K562 (cell line): Measurements from ENCODE around the gene SAMD4A. TPM values are rescaled to one million over a fixed set of nuclear protein-coding genes. Genes with fewer than 3 reads are reported as not detected.

Experiments
- ATAC-seq: fragments of 200-7000 bp; cut with Tn5 transposase; 3 replicates; pipeline ENCODE4 v1.9.1; 2020; ENCODE audit warnings: moderate library complexity
- BruUV-seq: library from RNA; stranded (reverse); fragments of 400-500 nt; replicated peaks from 2 replicates; lab custom pipeline; 2021; lab: Mats Ljungman, UMichigan
- CTCF ChIA-PET: fragments of 300-600 bp; formaldehyde crosslinking; extraction: SDS; loops from one replicate; lab custom pipeline; 2021; ENCODE audit warnings: low intra/inter-chr PET ratio; lab: Yijun Ruan, JAX
- POLR2A ChIA-PET: fragments of 300-600, 350-650 bp; sonication (Branson Sonifier 250); formaldehyde crosslinking; extraction: SDS; loops from one replicate; lab custom pipeline; 2021; ENCODE audit warnings: antibody characterized with exemption, inconsistent platforms; lab: Yijun Ruan, JAX
- DNase-seq, 4 experiments: peaks; one replicate each; pipeline versions ENCODE4 v3.0.0 to v3.0.0-alpha.2; 2011 to 2018; ENCODE audit warnings: low spot score in 3 of 4, mixed read lengths in 3 of 4; ENCODE audit errors: extremely low read depth in 1 of 4
- FAIRE-seq: peaks from 2 replicates; lab custom pipeline; 2011; peaks lifted over from hg19 to GRCh38; lab: Jason Lieb, UNC
- H2AFZ ChIP-seq: 2 replicates; pipeline ENCODE4 v1.6.0; 2011; ENCODE audit warnings: low read depth, low read length, control low read depth, inconsistent platforms
- H3K27ac ChIP-seq: fragments of 200-600 bp; 3 replicates; pipeline ENCODE4 v1.8.0; 2011; ENCODE audit warnings: low read depth, mild to moderate bottlenecking, control low read depth, inconsistent platforms, low read length, moderate library complexity, mixed read lengths; ENCODE audit errors: extremely low read depth
- H3K27me3 ChIP-seq, 2 experiments: fragments of 300-600 bp in 1 of 2; 2 replicates in 1 of 2; 3 replicates in 1 of 2; pipeline versions ENCODE4 v1.6.0 to v1.8.0; 2011; ENCODE audit warnings: inconsistent platforms in 2 of 2, low read length in 2 of 2, mild to moderate bottlenecking in 1 of 2, mixed read lengths in 1 of 2, moderate library complexity in 1 of 2; ENCODE audit not compliant: control insufficient read depth in 2 of 2, insufficient read depth in 2 of 2
- H3K36me3 ChIP-seq: fragments of 300-600 bp; 3 replicates; pipeline ENCODE4 v1.8.0; 2011; ENCODE audit warnings: mild to moderate bottlenecking, low read length, inconsistent platforms; ENCODE audit not compliant: control insufficient read depth, insufficient read depth
- H3K4me1 ChIP-seq, 2 experiments: fragments of 200-600 bp in 1 of 2; replicated peaks in 1 of 2; 2 replicates in 1 of 2; 3 replicates in 1 of 2; pipeline versions ENCODE4 v1.5.1 to v1.8.0; 2011; ENCODE audit warnings: inconsistent platforms in 2 of 2, low read length in 2 of 2, mild to moderate bottlenecking in 1 of 2, mixed read lengths in 1 of 2, moderate library complexity in 1 of 2; ENCODE audit not compliant: control insufficient read depth in 2 of 2, insufficient read depth in 2 of 2
- H3K4me2 ChIP-seq: 2 replicates; pipeline ENCODE4 v1.6.1; 2011; ENCODE audit warnings: low read length, control low read depth, inconsistent platforms, mixed read lengths; ENCODE audit not compliant: insufficient read depth
- H3K4me3 ChIP-seq: fragments of 200-600 bp; sonication (generic), shearing (Covaris generic); 2 replicates; pipeline ENCODE4 v1.5.1; 2016; ENCODE audit warnings: control low read depth, inconsistent platforms
- H3K79me2 ChIP-seq: fragments of 200-600 bp; 3 replicates; pipeline ENCODE4 v1.8.0; 2011; ENCODE audit warnings: low read length, inconsistent platforms; ENCODE audit not compliant: control insufficient read depth, insufficient read depth
- H3K9ac ChIP-seq, 2 experiments: 2 replicates each; pipeline versions ENCODE4 v1.6.0 to v1.6.1; 2011; ENCODE audit warnings: low read depth in 2 of 2, low read length in 2 of 2, control low read depth in 1 of 2, inconsistent platforms in 1 of 2, mild to moderate bottlenecking in 1 of 2, mixed read lengths in 1 of 2; ENCODE audit not compliant: insufficient read depth in 1 of 2
- H3K9me1 ChIP-seq: one replicate; pipeline ENCODE4 v1.6.0; 2011; ENCODE audit warnings: inconsistent platforms, mild to moderate bottlenecking, low read length, moderate library complexity; ENCODE audit not compliant: control insufficient read depth, insufficient read depth
- H3K9me3 ChIP-seq: replicated peaks from 2 replicates; pipeline ENCODE4 v1.5.1; 2011; ENCODE audit warnings: low read depth, low read length, inconsistent platforms; ENCODE audit not compliant: control insufficient read depth, insufficient read depth
- H4K20me1 ChIP-seq: replicated peaks from 2 replicates; pipeline ENCODE4 v1.6.1; 2011; ENCODE audit warnings: low read length, inconsistent platforms, mixed read lengths; ENCODE audit not compliant: control insufficient read depth, insufficient read depth
- BRD4 ChIP-seq: fragments of 200-600 bp; sonication (generic); IDR thresholded peaks from 2 replicates; pipeline ENCODE4 v1.6.1; 2017; ENCODE audit warnings: inconsistent platforms
- DIDO1 ChIP-seq: fragments of 450-650 bp; IDR thresholded peaks from 2 replicates; pipeline ENCODE4 v1.6.1; 2016; ENCODE audit warnings: low read depth, missing biosample characterization, missing genetic modification characterization
- FOXK2 ChIP-seq, 2 experiments: fragments of 450-650 bp; IDR thresholded peaks in 1 of 2; conservative IDR thresholded peaks in 1 of 2; 2 replicates each; pipeline ENCODE4 v1.6.1; 2016; ENCODE audit warnings: low read depth in 2 of 2, mild to moderate bottlenecking in 1 of 2
- HNRNPUL1 ChIP-seq: fragments of 200-400 bp; formaldehyde crosslinking; IDR thresholded peaks from 2 replicates; pipeline ENCODE4 v1.6.1; 2017; ENCODE audit warnings: low read length
- MEF2A ChIP-seq: IDR thresholded peaks from 2 replicates; pipeline ENCODE4 v1.6.1; 2011; ENCODE audit warnings: low read depth, mild to moderate bottlenecking, low read length, moderate library complexity; ENCODE audit not compliant: control insufficient read depth
- MIER1 ChIP-seq: fragments of 450-650 bp; IDR thresholded peaks from 2 replicates; pipeline ENCODE4 v1.6.1; 2016; ENCODE audit warnings: antibody characterized with exemption, mild to moderate bottlenecking, low read depth
- NUFIP1 ChIP-seq: fragments of 450-650 bp; IDR thresholded peaks from 2 replicates; pipeline ENCODE4 v1.6.1; 2018; ENCODE audit not compliant: partially characterized antibody
- PHF21A ChIP-seq: fragments of 450-650 bp; IDR thresholded peaks from 2 replicates; pipeline ENCODE4 v1.6.1; 2017; ENCODE audit warnings: low read depth, borderline replicate concordance
- PPARD ChIP-seq: fragments of 250-450 bp; sonication (Bioruptor Pico); IDR thresholded peaks from 2 replicates; pipeline ENCODE4 v1.8.0; 2022; ENCODE audit warnings: inconsistent platforms, mild to moderate bottlenecking, moderate library complexity
- TEAD2 ChIP-seq: fragments of 450-650 bp; IDR thresholded peaks from 2 replicates; pipeline ENCODE4 v1.6.1; 2016; ENCODE audit warnings: missing genetic modification characterization, control low read depth, missing compliant biosample characterization
- ZFP36 ChIP-seq: fragments of 150-350 bp; IDR thresholded peaks from 2 replicates; pipeline ENCODE4 v1.6.1; 2018; ENCODE audit warnings: low read length, low read depth; ENCODE audit not compliant: partially characterized antibody
- ZNF408 ChIP-seq: fragments of 250-450 bp; sonication (Bioruptor Pico); IDR thresholded peaks from 2 replicates; pipeline ENCODE4 v1.4.0; 2020; ENCODE audit warnings: low read depth, mild to moderate bottlenecking, moderate library complexity
- ZNF644 ChIP-seq: fragments of 200-800 bp; sonication (Bioruptor generic); IDR thresholded peaks from 2 replicates; pipeline ENCODE4 v1.6.1; 2016; ENCODE audit warnings: low read depth, missing genetic modification characterization, missing compliant biosample characterization
- ZNF778 ChIP-seq: fragments of 450-650 bp; formaldehyde crosslinking; IDR thresholded peaks from 2 replicates; pipeline ENCODE4 v1.4.0; 2020; ENCODE audit warnings: mild to moderate bottlenecking, moderate library complexity
- WGBS: fragments of 100-300 bp; shearing (Covaris generic); methylation state at CpG from one replicate; pipeline ENCODE4 v1.1.6; 2016; ENCODE audit warnings: low coverage, mixed read lengths; ENCODE audit not compliant: insufficient coverage; ENCODE audit errors: missing lambda C conversion rate; 5-methylcytosine and 5-hydroxymethylcytosine counted together
- in situ Hi-C: fragments of 300-500 bp; cut with MboI; formaldehyde crosslinking; loops from 4 replicates; pipeline ENCODE4 v1.15.0; 2018; ENCODE audit warnings: inconsistent platforms, mixed read lengths
- intact Hi-C: fragments of 100-400 bp; cut with micrococcal nuclease; formaldehyde crosslinking; loops from 2 replicates; pipeline ENCODE4 v1.14.2; 2022
- polyA plus RNA-seq, 8 experiments: library from polyadenylated mRNA; depleted of rRNA in 4 of 8; stranded (reverse) in 5 of 8; unstranded in 3 of 8; fragments of >200 nt; fragmentation: Nextera tagmentation in 2 of 8; fragmentation: Illumina TruSeq in 1 of 8; extraction: Ambion mirVana in 2 of 8; extraction: Trizol in 1 of 8; gene quantifications; 2 replicates each; pipeline versions ENCODE4 v1.2.1 to v1.2.3, GENCODE V29; 2011 to 2014; ENCODE audit warnings: inconsistent platforms in 1 of 8, missing spikeins in 1 of 8
- total RNA-seq, 7 experiments: library from RNA; depleted of rRNA in 6 of 7; stranded (reverse); fragments of >200 nt in 6 of 7; fragmentation: Illumina TruSeq in 2 of 7; extraction: Trizol in 2 of 7; gene quantifications; 2 replicates each; pipeline versions ENCODE4 v1.2.1 to v1.2.3, GENCODE V29; 2011 to 2021; ENCODE audit warnings: low replicate concordance in 1 of 7
- TF ChIP-seq, protein P1 (sequence below), 2 experiments: IDR thresholded peaks; 2 replicates each; pipeline ENCODE4 v1.6.1; 2012; ENCODE audit warnings: improper control_type of control experiment in 2 of 2, low read depth in 2 of 2, low read length in 2 of 2, borderline replicate concordance in 1 of 2
- TF ChIP-seq, protein P2 (sequence below): IDR thresholded peaks from 3 replicates; pipeline ENCODE4 v1.6.1; 2011; ENCODE audit warnings: borderline replicate concordance, mild to moderate bottlenecking; ENCODE audit not compliant: insufficient read length, insufficient read depth

Gene SAMD4A
- total and polyA plus RNA-seq, 9 of the 15 experiments (the other 6 are each of a cell fraction or from before 2014, with no cell fraction given) = 0.66 to 6.8 (median 3.3) TPM

DNA sequence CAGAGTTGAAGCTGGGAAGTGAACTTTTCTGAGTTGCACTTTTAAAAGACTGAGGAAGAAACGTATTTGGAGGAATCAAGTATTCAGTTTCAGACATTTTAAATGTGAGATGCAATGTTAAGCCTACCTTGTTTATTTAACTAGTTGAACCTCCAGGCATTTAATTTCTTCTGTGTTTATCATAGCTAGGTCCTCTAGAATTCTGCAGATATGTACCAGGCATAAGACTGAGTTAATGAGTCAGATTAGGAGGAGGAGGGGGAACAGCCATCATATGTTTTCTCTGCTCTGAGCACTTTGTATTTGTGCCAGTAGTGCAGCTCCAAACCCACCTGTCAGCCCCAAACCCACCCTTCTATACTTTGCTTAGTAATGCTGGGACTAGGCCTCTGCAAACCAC, 16.4 kb upstream of the SAMD4A start:
- TF ChIP-seq MIER1 = no peak
- no peak for TF ChIP-seq ZFP36
- TF ChIP-seq, protein P1, sequence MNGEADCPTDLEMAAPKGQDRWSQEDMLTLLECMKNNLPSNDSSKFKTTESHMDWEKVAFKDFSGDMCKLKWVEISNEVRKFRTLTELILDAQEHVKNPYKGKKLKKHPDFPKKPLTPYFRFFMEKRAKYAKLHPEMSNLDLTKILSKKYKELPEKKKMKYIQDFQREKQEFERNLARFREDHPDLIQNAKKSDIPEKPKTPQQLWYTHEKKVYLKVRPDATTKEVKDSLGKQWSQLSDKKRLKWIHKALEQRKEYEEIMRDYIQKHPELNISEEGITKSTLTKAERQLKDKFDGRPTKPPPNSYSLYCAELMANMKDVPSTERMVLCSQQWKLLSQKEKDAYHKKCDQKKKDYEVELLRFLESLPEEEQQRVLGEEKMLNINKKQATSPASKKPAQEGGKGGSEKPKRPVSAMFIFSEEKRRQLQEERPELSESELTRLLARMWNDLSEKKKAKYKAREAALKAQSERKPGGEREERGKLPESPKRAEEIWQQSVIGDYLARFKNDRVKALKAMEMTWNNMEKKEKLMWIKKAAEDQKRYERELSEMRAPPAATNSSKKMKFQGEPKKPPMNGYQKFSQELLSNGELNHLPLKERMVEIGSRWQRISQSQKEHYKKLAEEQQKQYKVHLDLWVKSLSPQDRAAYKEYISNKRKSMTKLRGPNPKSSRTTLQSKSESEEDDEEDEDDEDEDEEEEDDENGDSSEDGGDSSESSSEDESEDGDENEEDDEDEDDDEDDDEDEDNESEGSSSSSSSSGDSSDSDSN (IDR thresholded peaks at IDR 0.05; ENCODE audit: borderline replicate concordance in 1 of 2, low read depth in 2 of 2, low read length in 2 of 2) = no peak
- no peak for TF ChIP-seq MEF2A
- TF ChIP-seq NUFIP1 = no peak
- TF ChIP-seq, protein P2, sequence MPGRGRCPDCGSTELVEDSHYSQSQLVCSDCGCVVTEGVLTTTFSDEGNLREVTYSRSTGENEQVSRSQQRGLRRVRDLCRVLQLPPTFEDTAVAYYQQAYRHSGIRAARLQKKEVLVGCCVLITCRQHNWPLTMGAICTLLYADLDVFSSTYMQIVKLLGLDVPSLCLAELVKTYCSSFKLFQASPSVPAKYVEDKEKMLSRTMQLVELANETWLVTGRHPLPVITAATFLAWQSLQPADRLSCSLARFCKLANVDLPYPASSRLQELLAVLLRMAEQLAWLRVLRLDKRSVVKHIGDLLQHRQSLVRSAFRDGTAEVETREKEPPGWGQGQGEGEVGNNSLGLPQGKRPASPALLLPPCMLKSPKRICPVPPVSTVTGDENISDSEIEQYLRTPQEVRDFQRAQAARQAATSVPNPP = no peak
- TF ChIP-seq ZNF778 (CRISPR knock-in tag) = no peak
- no peak for TF ChIP-seq ZNF408 (CRISPR knock-in tag)
- TF ChIP-seq PHF21A = no peak
- TF ChIP-seq PPARD (CRISPR knock-in tag) = no peak
- TF ChIP-seq ZNF644 (tag) = no peak
- TF ChIP-seq HNRNPUL1 = no peak
- no peak for TF ChIP-seq TEAD2 (tag)
- TF ChIP-seq BRD4 = no peak
- no peak for TF ChIP-seq FOXK2 (conservative IDR thresholded peaks at IDR 0.05 in 1 of 2, IDR thresholded peaks at IDR 0.05 in 1 of 2; ENCODE audit: low read depth in 2 of 2)
- no peak for TF ChIP-seq DIDO1 (tag)
- TF ChIP-seq, all 486 proteins: peak for 0
- Histone ChIP-seq H2AFZ (no peak overlapping the region), H3K9me3 (no peaks in the 10 kb centered on the region), H3K79me2 (no peaks in the 10 kb centered on the region), H3K4me2 (no peak overlapping the region), H3K36me3 (no peaks in the 10 kb centered on the region), H3K9me1 (no peaks in the 10 kb centered on the region), H3K4me1 (no peaks in the 10 kb centered on the region; a peak in 1 of 5 replicates), H4K20me1 (no peaks in the 10 kb centered on the region), H3K9ac (no peak overlapping the region), H3K27me3 (no peaks in the 10 kb centered on the region), H3K27ac (no peak overlapping the region), H3K4me3 (no peak overlapping the region)
- POLR2A ChIA-PET = no interaction called here
- ATAC-seq (no peak), DNase-seq (no peak), FAIRE-seq (no peak)
- in situ Hi-C loops = loop anchor here (10.0 kb wide), 1 partner anchor 254 kb away; no protein-coding TSS in a partner anchor
- no TSS peak for BruUV-seq
- intact Hi-C loops = loop anchor here (5.0 kb wide), 1 partner anchor 38 kb away; no protein-coding TSS in a partner anchor
- WGBS = 18% methylated on average over 1 of the region's 1 CpG
- CTCF ChIA-PET = no interaction called here
